Endothelial cell of hepatic sinusoid (primary cell): ENCODE results near the gene QPRT.
"Not testable (repeated sequence)": the region's sequence is repeated elsewhere in the genome, so short reads cannot be mapped to it uniquely, and the experiment has no call there.

Source experiments
- in situ Hi-C: cut with HindIII; loops from 2 replicates; pipeline ENCODE4 v1.10.0; 2017; ENCODE audit warnings: low sequenced_read_pairs

Gene QPRT

GRCh38 chr16:29678691-29679267 is at the start of gene QPRT:
Gene QPRT (plus strand): TSS chr16:29679180. CDS start chr16:29679198, 18 bp downstream.
- in situ Hi-C loops, result no loop called here

- in situ Hi-C loops, result not testable (repeated sequence)
These were observed 49.7 kb upstream of the QPRT start for GRCh38 chr16:29629318-29629717.

GRCh38 chr16:29631658-29632057 is 47.3 kb upstream of the QPRT start:
- in situ Hi-C loops, result not testable (repeated sequence)

- in situ Hi-C loops, result not testable (repeated sequence)
These were observed 43.1 kb upstream of the QPRT start for GRCh38 chr16:29635902-29636301.

- in situ Hi-C loops, result not testable (repeated sequence)
These were observed 42.6 kb upstream of the QPRT start for GRCh38 chr16:29636368-29636767.

GRCh38 chr16:29638751-29639150 is 40.2 kb upstream of the QPRT start:
- in situ Hi-C loops, result not testable (repeated sequence)

- in situ Hi-C loops, result no loop called here
These were observed 37.4 kb upstream of the QPRT start for GRCh38 chr16:29641561-29641960.

GRCh38 chr16:29643596-29643995 is 35.4 kb upstream of the QPRT start:
- in situ Hi-C loops, result no loop called here

- in situ Hi-C loops, result no loop called here
These were observed 34.6 kb upstream of the QPRT start for GRCh38 chr16:29644338-29644857.

- in situ Hi-C loops, result no loop called here
These were observed 33.8 kb upstream of the QPRT start for GRCh38 chr16:29644973-29645693.

GRCh38 chr16:29645694-29646187 is 33.2 kb upstream of the QPRT start:
- in situ Hi-C loops, result no loop called here

- in situ Hi-C loops, result no loop called here
These were observed 32.0 kb upstream of the QPRT start for GRCh38 chr16:29646947-29647346.

GRCh38 chr16:29649588-29650494 is 29.1 kb upstream of the QPRT start:
- in situ Hi-C loops, result no loop called here

- in situ Hi-C loops, result no loop called here
These were observed 28.2 kb upstream of the QPRT start for GRCh38 chr16:29650771-29651170.

- in situ Hi-C loops, result no loop called here
These were observed 27.1 kb upstream of the QPRT start for GRCh38 chr16:29651774-29652349.

- in situ Hi-C loops, result no loop called here
These were observed 25.5 kb upstream of the QPRT start for GRCh38 chr16:29653471-29653870.

GRCh38 chr16:29653890-29654289 is 25.1 kb upstream of the QPRT start:
- in situ Hi-C loops, result not testable (repeated sequence)

GRCh38 chr16:29656688-29657523 is 22.1 kb upstream of the QPRT start:
- in situ Hi-C loops, result no loop called here

- in situ Hi-C loops, result no loop called here
These were observed 20.3 kb upstream of the QPRT start for GRCh38 chr16:29658705-29659104.
